HCT116 (cell line): ENCODE data around the gene NDOR1. TPM values are rescaled to one million over a fixed set of nuclear protein-coding genes. Genes with fewer than 3 reads are reported as not detected.
"Not testable (repeated sequence)": the region's sequence is repeated elsewhere in the genome, so short reads cannot be mapped to it uniquely, and the experiment has no call there.

Experiments used
- ATAC-seq: fragments of 200-7000 bp; cut with Tn5 transposase; 2 replicates; pipeline ENCODE4 v1.9.1; 2020; ENCODE audit warnings: mild to moderate bottlenecking, moderate library complexity
- BruUV-seq: library from RNA; stranded (reverse); fragments of 400-500 nt; replicated peaks from 2 replicates; lab custom pipeline; 2021; lab: Mats Ljungman, UMichigan
- CTCF ChIA-PET: fragments of 300-600 bp; sonication (Branson Sonifier 250); formaldehyde crosslinking; loops from one replicate; lab custom pipeline; 2021; ENCODE audit warnings: antibody characterized with exemption; lab: Charles Lee
- POLR2A ChIA-PET: fragments of 300-600, 350-600 bp; sonication (Branson Sonifier 250); formaldehyde crosslinking; loops from one replicate; lab custom pipeline; 2021; ENCODE audit warnings: antibody characterized with exemption; lab: Charles Lee
- RAD21 ChIA-PET, 2 experiments: fragments of 300-600 bp; sonication (Branson Sonifier 250); formaldehyde crosslinking; loops; one replicate each; lab custom pipeline; 2023; ENCODE audit warnings: low total read pairs in 2 of 2; ENCODE audit not compliant: uncharacterized antibody in 2 of 2, unreplicated experiment in 2 of 2, low non-redundant PET in 1 of 2; lab: Charles Lee
- DNase-seq: peaks from one replicate; pipeline ENCODE4 v3.0.0-alpha.2; 2010; ENCODE audit warnings: low read depth, low spot score
- H2AFZ ChIP-seq: fragments of 200-600 bp; shearing (Covaris generic), sonication (generic); 2 replicates; pipeline ENCODE4 v1.6.1; 2017; ENCODE audit warnings: low read depth, mixed run types, mixed read lengths, antibody characterized with exemption, low read length; ENCODE audit not compliant: poor library complexity, severe bottlenecking
- H3K27ac ChIP-seq: 2 replicates; pipeline ENCODE4 v1.5.1; 2012; ENCODE audit warnings: low read depth, low read length
- H3K27me3 ChIP-seq: fragments of 200-600 bp; sonication (generic); 2 replicates; pipeline ENCODE4 v1.6.1; 2016; ENCODE audit warnings: mixed run types, low read length, mixed read lengths; ENCODE audit not compliant: insufficient read depth
- H3K36me3 ChIP-seq, 2 experiments: fragments of 200-500 bp in 1 of 2; fragments of 200-600 bp in 1 of 2; sonication (Bioruptor generic) in 1 of 2; sonication (generic) in 1 of 2; 2 replicates each; pipeline versions ENCODE4 v1.5.1 to v1.6.1; 2014 to 2016; ENCODE audit warnings: low read length in 2 of 2, inconsistent platforms in 1 of 2, mixed read lengths in 1 of 2, mixed run types in 1 of 2; ENCODE audit not compliant: insufficient read depth in 2 of 2, control insufficient read depth in 1 of 2
- H3K4me1 ChIP-seq, 2 experiments: fragments of 200-600 bp in 1 of 2; sonication (generic) in 1 of 2; 2 replicates each; pipeline versions ENCODE4 v1.5.1 to v1.6.1; 2012 to 2017; ENCODE audit warnings: low read length in 2 of 2, inconsistent platforms in 1 of 2, mild to moderate bottlenecking in 1 of 2, mixed read lengths in 1 of 2, mixed run types in 1 of 2, moderate library complexity in 1 of 2; ENCODE audit not compliant: insufficient read depth in 2 of 2, control insufficient read depth in 1 of 2
- H3K4me2 ChIP-seq: fragments of 200-600 bp; sonication (generic); 2 replicates; pipeline ENCODE4 v1.6.1; 2017; ENCODE audit warnings: mixed run types, low read length, mixed read lengths
- H3K4me3 ChIP-seq, 2 experiments: fragments of 200-600 bp in 1 of 2; sonication (generic) in 1 of 2; replicated peaks in 1 of 2; 2 replicates each; pipeline ENCODE4 v1.5.1; 2011 to 2016; ENCODE audit warnings: low read length in 2 of 2, control low read depth in 1 of 2, low read depth in 1 of 2, mild to moderate bottlenecking in 1 of 2, mixed read lengths in 1 of 2, mixed run types in 1 of 2
- H3K79me2 ChIP-seq: fragments of 200-600 bp; sonication (generic); 2 replicates; pipeline ENCODE4 v1.6.1; 2017; ENCODE audit warnings: mild to moderate bottlenecking, mixed run types, low read length, moderate library complexity, mixed read lengths; ENCODE audit not compliant: insufficient read depth
- H3K9ac ChIP-seq: fragments of 200-600 bp; sonication (generic); 2 replicates; pipeline ENCODE4 v1.6.1; 2016; ENCODE audit warnings: low read length, mixed read lengths
- H3K9me2 ChIP-seq: fragments of 200-600 bp; sonication (generic), shearing (Covaris generic); 2 replicates; pipeline ENCODE4 v1.6.1; 2017; ENCODE audit warnings: mixed run types, mild to moderate bottlenecking, moderate library complexity; ENCODE audit not compliant: insufficient read depth
- H3K9me3 ChIP-seq, 2 experiments: fragments of 200-500 bp in 1 of 2; fragments of 200-600 bp in 1 of 2; sonication (Bioruptor generic) in 1 of 2; sonication (generic) in 1 of 2; 2 replicates each; pipeline ENCODE4 v1.6.1; 2014 to 2017; ENCODE audit warnings: low read length in 2 of 2, mixed read lengths in 2 of 2, inconsistent platforms in 1 of 2, low read depth in 1 of 2, mild to moderate bottlenecking in 1 of 2, mixed run types in 1 of 2, moderate library complexity in 1 of 2; ENCODE audit not compliant: control insufficient read depth in 1 of 2, insufficient read depth in 1 of 2
- H4K20me1 ChIP-seq: fragments of 200-600 bp; sonication (generic), shearing (Covaris generic); 2 replicates; pipeline ENCODE4 v1.6.1; 2017; ENCODE audit warnings: mixed run types, mild to moderate bottlenecking, moderate library complexity; ENCODE audit not compliant: insufficient read depth
- ATF3 ChIP-seq: IDR thresholded peaks from 2 replicates; pipeline ENCODE4 v1.6.1; 2012
- CBX3 ChIP-seq: IDR thresholded peaks from 2 replicates; pipeline ENCODE4 v1.6.1; 2012; ENCODE audit warnings: low read depth
- CEBPB ChIP-seq: IDR thresholded peaks from 2 replicates; pipeline ENCODE4 v1.6.1; 2012; ENCODE audit warnings: low read depth
- CTCF ChIP-seq, 3 experiments: fragments of 200-600 bp in 1 of 3; sonication (generic) in 1 of 3; IDR thresholded peaks in 2 of 3; conservative IDR thresholded peaks in 1 of 3; 2 replicates each; pipeline ENCODE4 v1.5.1; 2012 to 2017; ENCODE audit warnings: low read depth in 2 of 3, low read length in 2 of 3, antibody characterized with exemption in 1 of 3, borderline replicate concordance in 1 of 3, control low read depth in 1 of 3, mild to moderate bottlenecking in 1 of 3, mixed read lengths in 1 of 3, mixed run types in 1 of 3, moderate library complexity in 1 of 3; ENCODE audit not compliant: insufficient read depth in 1 of 3
- ELF1 ChIP-seq: IDR thresholded peaks from 2 replicates; pipeline ENCODE4 v1.6.1; 2012; ENCODE audit warnings: low read depth, borderline replicate concordance
- EZH2 ChIP-seq: fragments of 200-600 bp; sonication (generic); IDR thresholded peaks from 2 replicates; pipeline ENCODE4 v1.6.1; 2017; ENCODE audit warnings: antibody characterized with exemption, mixed run types
- EZH2phosphoT487 ChIP-seq: fragments of 200-600 bp; IDR thresholded peaks from 2 replicates; pipeline ENCODE4 v1.6.1; 2018; ENCODE audit warnings: antibody characterized with exemption, borderline replicate concordance
- MAX ChIP-seq: IDR thresholded peaks from 2 replicates; pipeline ENCODE4 v1.6.1; 2012
- POLR2AphosphoS5 ChIP-seq: IDR thresholded peaks from 2 replicates; pipeline ENCODE4 v1.6.1; 2011; ENCODE audit warnings: mild to moderate bottlenecking, low read depth, low read length, moderate library complexity
- SIN3A ChIP-seq: IDR thresholded peaks from 2 replicates; pipeline ENCODE4 v1.6.1; 2012; ENCODE audit warnings: low read depth
- TCF7L2 ChIP-seq: IDR thresholded peaks from 2 replicates; pipeline ENCODE4 v1.7.0; 2011; ENCODE audit warnings: borderline replicate concordance, inconsistent platforms; ENCODE audit not compliant: insufficient read depth, insufficient read length; ENCODE audit errors: extremely low read depth
- YY1 ChIP-seq: IDR thresholded peaks from 2 replicates; pipeline ENCODE4 v1.6.1; 2011; ENCODE audit warnings: low read length, low read depth, moderate library complexity, mild to moderate bottlenecking; ENCODE audit not compliant: insufficient replicate concordance; ENCODE audit errors: extremely low read depth
- ZNF274 ChIP-seq: fragments of 200-500 bp; sonication (Bioruptor generic); IDR thresholded peaks from 2 replicates; pipeline ENCODE4 v1.6.1; 2014; ENCODE audit warnings: mild to moderate bottlenecking, low read depth, low read length, inconsistent platforms
- intact Hi-C: fragments of 100-400 bp; cut with micrococcal nuclease; formaldehyde crosslinking; loops from 2 replicates; pipeline ENCODE4 v1.10.0; 2022
- total RNA-seq: library from RNA; stranded (reverse); gene quantifications from one replicate; pipeline ENCODE4 v1.2.1, GENCODE V29; 2021; ENCODE audit not compliant: unreplicated experiment

Gene NDOR1
- total RNA-seq, 1 experiment from 2014 or later, result 28.4 TPM

GRCh38 chr9:137237759-137238726 is 32.5 kb downstream of the NDOR1 start:
- H3K27me3 ChIP-seq, result no peaks in the 10 kb centered on the region
- H2AFZ ChIP-seq, result no peak overlapping the region
- H3K4me2 ChIP-seq, result peak overlapping the region; percentile 79
- ATAC-seq, result no peak
- H3K4me3 ChIP-seq, result no peak overlapping the region
- peaks cover 31 to 51% of the 10 kb centered on the region in 2 experiments for H3K4me1 ChIP-seq
- H3K9me3 ChIP-seq, result no peaks in the 10 kb centered on the region
- peak overlapping the region; percentile 32; the same call in 1 of the 2 replicates for H3K9ac ChIP-seq
- POLR2A ChIA-PET, result interaction anchor here (0.8 to 1.3 kb wide), 2 partner anchors 15 to 118 kb away, joined by 3 to 4 read pairs; no protein-coding TSS in a partner anchor
- peaks cover 31% of the 10 kb centered on the region for H3K79me2 ChIP-seq
- H3K9me2 ChIP-seq, result no peaks in the 10 kb centered on the region
- BruUV-seq, result no TSS peak
- H3K36me3 ChIP-seq, result peaks cover 11 to 14% of the 10 kb centered on the region in 2 experiments
- RAD21 ChIA-PET, result interaction anchor here in 1 of 2 experiments (0.6 kb wide), 1 partner anchor 19 kb away, joined by 4 read pairs; no protein-coding TSS in a partner anchor
- DNase-seq, result no peak
- peak overlapping the region; percentile 47; the same call in 1 of the 2 replicates for H3K27ac ChIP-seq
- H4K20me1 ChIP-seq, result peaks cover 14% of the 10 kb centered on the region; the same call in 1 of the 2 replicates
- intact Hi-C loops, result no loop called here
- no peak for TF ChIP-seq MAX
- TF ChIP-seq CTCF (IDR thresholded peaks at IDR 0.05 in 2 of 3, conservative IDR thresholded peaks at IDR 0.05 in 1 of 3; ENCODE audit: borderline replicate concordance in 1 of 3, insufficient read depth in 1 of 3, low read depth in 2 of 3, low read length in 2 of 3), result no peak
- TF ChIP-seq EZH2, result no peak
- TF ChIP-seq CEBPB, result no peak
- no peak for TF ChIP-seq POLR2AphosphoS5
- no peak for TF ChIP-seq ZNF274
- no peak for TF ChIP-seq EZH2phosphoT487
- no peak for TF ChIP-seq ELF1
- no peak for TF ChIP-seq CBX3
- no peak for TF ChIP-seq ATF3
- TF ChIP-seq SIN3A, result no peak
- TF ChIP-seq TCF7L2, result no peak
- TF ChIP-seq YY1, result no peak
- CTCF ChIA-PET, result interaction anchor here (1.1 to 2.8 kb wide), 3 partner anchors 12 to 24 kb away, joined by 5 to 43 read pairs (median 11); partner anchors contain the start of genes CYSRT1 and RNF224

GRCh38 chr9:137239541-137240200 is 34.2 kb downstream of the NDOR1 start:
- H2AFZ ChIP-seq, H3K9me2 ChIP-seq, DNase-seq, H3K9me3 ChIP-seq, H3K27me3 ChIP-seq, ATAC-seq, intact Hi-C loops: not testable (repeated sequence)
- POLR2A ChIA-PET, result interaction anchor here (0.7 to 1.9 kb wide), 12 partner anchors 10 to 169 kb away, joined by 3 to 39 read pairs (median 5); partner anchors contain the start of genes NELFB, NRARP, RNF224 and SAPCD2
- H3K9ac ChIP-seq, result peak overlapping the region; percentile 97
- RAD21 ChIA-PET, result interaction anchor here in 1 of 2 experiments (0.7 kb wide), 1 partner anchor 13 kb away, joined by 3 read pairs; the partner anchor contains the start of gene RNF224
- peak overlapping the region; percentile 100 for H3K27ac ChIP-seq
- H3K36me3 ChIP-seq, result peaks cover 11 to 21% of the 10 kb centered on the region in 2 experiments
- TSS peak; percentile 71 for BruUV-seq
- peaks cover 40% of the 10 kb centered on the region for H3K79me2 ChIP-seq
- H4K20me1 ChIP-seq, result peaks cover 21% of the 10 kb centered on the region; the same call in 1 of the 2 replicates
- H3K4me2 ChIP-seq, result peak overlapping the region; percentile 79
- H3K4me1 ChIP-seq, result peaks cover 31 to 61% of the 10 kb centered on the region in 2 experiments
- CTCF ChIA-PET, result interaction anchor here (1.9 kb wide), 1 partner anchor 210 kb away, joined by 4 read pairs; no protein-coding TSS in a partner anchor
- peak overlapping the region; percentile 69 to 73 for H3K4me3 ChIP-seq
